Gastroesophageal sphincter (tissue), 4 donors: ENCODE results near the gene PLAAT2. TPM values are rescaled to one million over a fixed set of nuclear protein-coding genes. Genes with fewer than 3 reads are reported as not detected.
A peak's percentile ranks its signal among the peaks of the same experiment; 100 is the strongest.

Source experiments
- ATAC-seq: fragments of 150-250 bp; one replicate; pipeline ENCODE4 v1.9.1; 2016; ENCODE audit warnings: mild to moderate bottlenecking, moderate library complexity
- H3K27ac ChIP-seq, 4 donors: fragments of 200-600 bp; sonication (generic) in 3 of 4; 1 replicate in 3 of 4; 2 replicates in 1 of 4; pipeline ENCODE4 v1.5.1; 2016 to 2019
- H3K27me3 ChIP-seq: fragments of 200-600 bp; sonication (generic); one replicate; pipeline ENCODE4 v1.5.1; 2019
- H3K36me3 ChIP-seq, 2 donors: fragments of 200-600 bp; sonication (generic); one replicate each; pipeline ENCODE4 v1.5.1; 2019; ENCODE audit warnings: control low read depth in 1 of 2
- H3K4me1 ChIP-seq, 3 donors: fragments of 200-600 bp; sonication (generic); 1 replicate in 2 of 3; 2 replicates in 1 of 3; pipeline ENCODE4 v1.5.1; 2016 to 2019; ENCODE audit warnings: control low read depth in 2 of 3
- H3K4me3 ChIP-seq, 2 donors: fragments of 200-600 bp; sonication (generic); one replicate each; pipeline ENCODE4 v1.5.1; 2019; ENCODE audit warnings: mild to moderate bottlenecking in 1 of 2, moderate library complexity in 1 of 2
- H3K9me3 ChIP-seq, 3 donors: fragments of 200-600 bp; sonication (generic); one replicate each; pipeline ENCODE4 v1.5.1; 2017 to 2019; ENCODE audit warnings: control low read depth in 2 of 3
- EP300 ChIP-seq: sonication (generic); formaldehyde crosslinking; IDR thresholded peaks from one replicate; pipeline ENCODE4 v1.6.1; 2017; ENCODE audit warnings: antibody characterized with exemption, mild to moderate bottlenecking
- POLR2A ChIP-seq, 2 donors: fragments of 450-650 bp; IDR thresholded peaks; one replicate each; pipeline ENCODE4 v1.6.1; 2017; ENCODE audit warnings: antibody characterized with exemption in 2 of 2, mild to moderate bottlenecking in 2 of 2, moderate library complexity in 1 of 2
- POLR2AphosphoS5 ChIP-seq: sonication (generic); formaldehyde crosslinking; IDR thresholded peaks from one replicate; pipeline ENCODE4 v1.6.1; 2017; ENCODE audit warnings: antibody characterized with exemption
- WGBS, 2 donors: methylation state at CpG; one replicate each; pipeline ENCODE4 v1.1.5; 2018; ENCODE audit warnings: low coverage in 1 of 2; 5-methylcytosine and 5-hydroxymethylcytosine counted together
- total RNA-seq, 4 donors: library from RNA; depleted of rRNA; stranded (reverse); fragments of >200 nt; gene quantifications; one replicate each; pipeline ENCODE4 v1.1.0, GENCODE V29; 2016
- TF ChIP-seq, protein P1 (sequence below), 4 experiments: fragments of 200-600 bp in 2 of 4; fragments of 450-650 bp in 2 of 4; sonication (generic) in 1 of 4; IDR thresholded peaks; one replicate each; pipeline ENCODE4 v1.5.1; 2017 to 2019; ENCODE audit warnings: antibody characterized with exemption in 4 of 4, mild to moderate bottlenecking in 2 of 4, moderate library complexity in 2 of 4

PLAAT2 gene
- total RNA-seq, 4 donors from 2014 or later = not detected

DNA sequence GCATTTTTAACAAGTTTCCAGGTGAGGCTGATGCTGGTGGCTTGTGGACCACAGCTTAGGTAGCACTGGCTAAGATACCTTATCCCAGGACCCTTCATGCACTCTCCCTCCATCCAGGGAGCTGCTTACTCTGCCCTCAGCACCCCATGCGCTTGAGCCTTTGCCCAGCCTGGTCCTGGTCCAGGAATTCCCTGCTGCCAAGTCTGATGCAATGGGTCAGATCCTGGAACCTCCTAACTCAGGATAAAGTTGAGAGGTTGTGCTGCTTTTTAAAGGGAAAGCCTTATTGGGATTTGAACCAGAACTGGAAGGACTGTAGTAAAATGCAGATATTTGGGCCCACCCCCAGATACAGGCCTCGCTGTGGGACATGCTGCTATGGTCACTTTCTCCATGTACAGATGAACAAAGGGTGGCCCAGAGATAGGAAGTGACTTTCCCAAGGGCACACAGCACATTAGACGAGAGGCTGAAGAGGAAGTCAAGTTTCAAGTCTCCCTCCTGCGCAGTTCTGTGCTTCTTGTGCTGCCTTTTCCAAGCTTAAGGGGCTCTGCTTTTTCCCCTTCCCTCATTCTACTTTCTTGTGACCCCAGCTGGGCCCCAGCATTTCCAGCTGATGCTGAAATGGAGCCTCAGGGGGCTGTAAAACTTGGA is 58.1 kb downstream of the PLAAT2 start:
- Histone ChIP-seq H3K27me3 (no peaks in the 10 kb centered on the region), H3K36me3 (no peaks in the 10 kb centered on the region), H3K27ac (no peak overlapping the region), H3K9me3 (peaks cover 0 to 8% (median 0%) of the 10 kb centered on the region in 3 donors), H3K4me3 (no peak overlapping the region), H3K4me1 (peaks cover 0 to 19% (median 2%) of the 10 kb centered on the region in 3 donors)
- 63 to 67% methylated on average over 2 of the region's 4 CpGs for WGBS, 2 donors
- no peak for ATAC-seq
- TF ChIP-seq EP300 = no peak
- peak; percentile 57 for TF ChIP-seq POLR2AphosphoS5

DNA sequence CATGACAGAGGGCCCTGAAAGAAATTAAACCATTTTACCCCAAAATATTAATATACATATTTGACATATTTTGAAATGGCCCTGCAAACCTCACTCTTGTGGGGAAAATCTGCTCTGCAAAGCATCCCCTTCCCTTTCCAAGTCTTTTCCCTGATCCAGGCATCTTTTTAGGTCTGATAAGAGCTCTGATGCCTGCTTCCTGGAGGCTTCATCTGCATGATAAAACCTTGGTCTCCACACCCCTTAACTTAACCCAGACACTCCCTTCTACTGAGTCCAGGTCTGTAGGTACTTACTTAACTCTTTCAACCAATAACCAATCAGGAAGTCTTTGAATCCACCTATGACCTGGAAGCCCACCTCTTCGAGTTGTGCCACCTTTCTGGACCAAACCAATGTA is 59.1 kb downstream of the PLAAT2 start:
- whole genome bisulfite sequencing, 2 donors = 60 to 86% methylated on average over 1 of the region's 1 CpG
- ATAC-seq = no peak
- Histone ChIP-seq H3K36me3 (no peaks in the 10 kb centered on the region), H3K4me1 (peaks cover 0 to 17% (median 2%) of the 10 kb centered on the region in 3 donors), H3K27ac (no peak overlapping the region), H3K9me3 (peaks cover 0 to 17% (median 0%) of the 10 kb centered on the region in 3 donors), H3K27me3 (no peaks in the 10 kb centered on the region), H3K4me3 (no peak overlapping the region)
- TF ChIP-seq EP300 (no peak), POLR2AphosphoS5 (no peak), POLR2A (IDR thresholded peaks at IDR 0.05) (no peak)
- TF ChIP-seq, protein P1, sequence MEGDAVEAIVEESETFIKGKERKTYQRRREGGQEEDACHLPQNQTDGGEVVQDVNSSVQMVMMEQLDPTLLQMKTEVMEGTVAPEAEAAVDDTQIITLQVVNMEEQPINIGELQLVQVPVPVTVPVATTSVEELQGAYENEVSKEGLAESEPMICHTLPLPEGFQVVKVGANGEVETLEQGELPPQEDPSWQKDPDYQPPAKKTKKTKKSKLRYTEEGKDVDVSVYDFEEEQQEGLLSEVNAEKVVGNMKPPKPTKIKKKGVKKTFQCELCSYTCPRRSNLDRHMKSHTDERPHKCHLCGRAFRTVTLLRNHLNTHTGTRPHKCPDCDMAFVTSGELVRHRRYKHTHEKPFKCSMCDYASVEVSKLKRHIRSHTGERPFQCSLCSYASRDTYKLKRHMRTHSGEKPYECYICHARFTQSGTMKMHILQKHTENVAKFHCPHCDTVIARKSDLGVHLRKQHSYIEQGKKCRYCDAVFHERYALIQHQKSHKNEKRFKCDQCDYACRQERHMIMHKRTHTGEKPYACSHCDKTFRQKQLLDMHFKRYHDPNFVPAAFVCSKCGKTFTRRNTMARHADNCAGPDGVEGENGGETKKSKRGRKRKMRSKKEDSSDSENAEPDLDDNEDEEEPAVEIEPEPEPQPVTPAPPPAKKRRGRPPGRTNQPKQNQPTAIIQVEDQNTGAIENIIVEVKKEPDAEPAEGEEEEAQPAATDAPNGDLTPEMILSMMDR (IDR thresholded peaks at IDR 0.05) = no peak

DNA sequence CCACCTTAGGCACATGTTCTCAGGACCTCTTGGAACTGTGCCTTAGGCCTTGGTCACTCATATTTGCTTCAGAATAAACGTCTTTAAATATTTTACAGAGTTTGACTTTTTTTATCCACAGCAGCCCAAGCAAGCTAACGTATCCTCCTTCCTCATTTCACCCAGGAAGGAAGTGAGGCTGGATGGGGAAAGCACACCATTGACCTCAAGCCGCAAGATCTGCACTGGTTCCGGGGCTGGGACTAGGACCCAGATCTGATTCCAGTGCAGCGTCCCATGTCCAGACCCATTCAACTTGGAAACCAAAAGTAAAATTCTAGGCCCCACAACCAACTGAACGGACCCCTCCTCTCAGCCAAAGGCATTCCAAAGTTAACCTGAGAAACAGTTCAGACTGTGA is 59.7 kb downstream of the PLAAT2 start:
- Histone ChIP-seq H3K9me3 (peaks cover 0 to 17% (median 0%) of the 10 kb centered on the region in 3 donors), H3K27ac (no peak overlapping the region), H3K36me3 (no peaks in the 10 kb centered on the region), H3K27me3 (no peaks in the 10 kb centered on the region), H3K4me1 (peaks cover 0 to 17% (median 2%) of the 10 kb centered on the region in 3 donors), H3K4me3 (no peak overlapping the region)
- ATAC-seq = no peak
- 30 to 83% methylated on average over 1 to 6 of the region's 6 CpGs for WGBS, 2 donors
- TF ChIP-seq, protein P1 (IDR thresholded peaks at IDR 0.05) = no peak
- TF ChIP-seq EP300 = no peak
- TF ChIP-seq POLR2A (IDR thresholded peaks at IDR 0.05) = no peak
- TF ChIP-seq POLR2AphosphoS5 = no peak

Other genes with a start within 250 kb of the PLAAT2 start
- gene SLC22A9, start 193.6 kb downstream of the PLAAT2 start, total RNA-seq = not detected
- 1 to 10 TPM; 3.4 to 8.3 (median 5.5) TPM for gene PLAAT5, start 72.2 kb downstream of the PLAAT2 start, total RNA-seq
- 1 to 10 TPM in 1 of 4 donors, under 1 TPM in 1, not detected in 2; 0.47 to 2.0 TPM for gene LGALS12, start 57.3 kb downstream of the PLAAT2 start, total RNA-seq
- gene PLAAT4, start 26.6 kb downstream of the PLAAT2 start, total RNA-seq = 10 to 100 TPM; 18.0 to 40.5 (median 35.9) TPM
- gene PLAAT3, start 51.1 kb upstream of the PLAAT2 start, total RNA-seq = 10 to 100 TPM; 45.9 to 69.1 (median 53.2) TPM
- 100 to 1,000 TPM; 155 to 221 (median 202) TPM for gene ATL3, start 108.0 kb upstream of the PLAAT2 start, total RNA-seq
- gene RTN3, start 118.1 kb upstream of the PLAAT2 start, total RNA-seq = 100 to 1,000 TPM in 1 of 4 donors, 10 to 100 TPM in 3; 78.4 to 115 (median 94.2) TPM
- gene ZFTA, start 205.4 kb upstream of the PLAAT2 start, total RNA-seq = 10 to 100 TPM; 13.2 to 31.8 (median 24.5) TPM